ENCODE results near the gene ATF3.

The ATF3 gene

DNA sequence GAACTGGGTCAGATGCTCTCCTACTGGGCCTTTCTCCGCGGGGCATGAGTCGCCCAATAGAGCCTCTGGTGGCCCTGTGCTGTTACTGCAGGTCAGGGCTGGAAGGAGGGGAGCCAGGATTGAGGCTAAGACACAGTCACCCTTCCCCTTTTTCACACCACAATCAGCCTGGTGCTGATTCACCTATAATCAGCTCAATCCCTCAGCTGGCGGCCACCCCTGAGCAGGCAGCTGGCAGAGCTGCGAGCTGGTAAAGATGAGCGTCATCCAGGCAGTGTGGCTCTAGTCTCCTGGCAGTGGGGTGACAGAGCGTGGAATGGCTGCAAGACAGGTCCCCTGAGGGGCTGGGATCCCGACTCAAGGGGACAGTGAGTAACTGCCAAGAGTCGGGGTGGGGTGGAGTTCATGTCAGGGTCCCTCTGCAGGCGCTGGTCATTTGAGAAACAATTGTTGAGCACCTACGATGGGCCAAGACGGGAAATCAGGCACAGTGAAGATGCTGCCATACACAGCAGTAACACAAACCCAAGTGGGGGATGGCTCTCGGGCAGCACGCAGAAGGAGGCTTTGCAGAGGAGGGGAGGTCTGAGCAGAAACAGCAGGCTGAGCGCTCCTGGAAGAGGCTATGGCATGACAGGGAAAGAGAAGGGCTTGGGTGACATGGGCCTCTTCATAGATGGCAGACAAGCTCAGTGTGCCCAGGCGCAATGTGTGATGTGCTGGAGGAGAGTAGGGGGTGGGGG, 21.8 kb downstream of the ATF3 start:
- Histone ChIP-seq H3K4me1 (ENCODE audit: insufficient read depth, low read length, severe bottlenecking) (no peaks in the 10 kb centered on the region), H3K4me2 (ENCODE audit: low read length) (no peak overlapping the region), H3K27me3 (ENCODE audit: insufficient read depth, low read length) (no peaks in the 10 kb centered on the region; the same call in 1 of the 2 replicates), H3K27ac (ENCODE audit: low read depth, low read length, poor library complexity, severe bottlenecking) (no peak overlapping the region), H3K9ac (ENCODE audit: low read length) (no peak overlapping the region), H4K20me1 (ENCODE audit: insufficient read depth, low read length) (no peaks in the 10 kb centered on the region), H2AFZ (ENCODE audit: low read length) (no peak overlapping the region), H3K9me3 (ENCODE audit: low read length) (no peaks in the 10 kb centered on the region), H3K79me2 (ENCODE audit: insufficient read depth, low read length) (no peaks in the 10 kb centered on the region), H3F3A (ENCODE audit: insufficient read depth, low read length) (no peaks in the 10 kb centered on the region), H3K4me3 (ENCODE audit: low read depth, low read length, poor library complexity, severe bottlenecking) (no peak overlapping the region), H3K9me2 (ENCODE audit: low read depth, low read length) (no peaks in the 10 kb centered on the region), H3K36me3 (ENCODE audit: insufficient read depth, low read length) (no peaks in the 10 kb centered on the region)
- TF ChIP-seq, protein P1, sequence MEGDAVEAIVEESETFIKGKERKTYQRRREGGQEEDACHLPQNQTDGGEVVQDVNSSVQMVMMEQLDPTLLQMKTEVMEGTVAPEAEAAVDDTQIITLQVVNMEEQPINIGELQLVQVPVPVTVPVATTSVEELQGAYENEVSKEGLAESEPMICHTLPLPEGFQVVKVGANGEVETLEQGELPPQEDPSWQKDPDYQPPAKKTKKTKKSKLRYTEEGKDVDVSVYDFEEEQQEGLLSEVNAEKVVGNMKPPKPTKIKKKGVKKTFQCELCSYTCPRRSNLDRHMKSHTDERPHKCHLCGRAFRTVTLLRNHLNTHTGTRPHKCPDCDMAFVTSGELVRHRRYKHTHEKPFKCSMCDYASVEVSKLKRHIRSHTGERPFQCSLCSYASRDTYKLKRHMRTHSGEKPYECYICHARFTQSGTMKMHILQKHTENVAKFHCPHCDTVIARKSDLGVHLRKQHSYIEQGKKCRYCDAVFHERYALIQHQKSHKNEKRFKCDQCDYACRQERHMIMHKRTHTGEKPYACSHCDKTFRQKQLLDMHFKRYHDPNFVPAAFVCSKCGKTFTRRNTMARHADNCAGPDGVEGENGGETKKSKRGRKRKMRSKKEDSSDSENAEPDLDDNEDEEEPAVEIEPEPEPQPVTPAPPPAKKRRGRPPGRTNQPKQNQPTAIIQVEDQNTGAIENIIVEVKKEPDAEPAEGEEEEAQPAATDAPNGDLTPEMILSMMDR (IDR thresholded peaks at IDR 0.05; ENCODE audit: low read length) = peak; percentile 76
- no peak for TF ChIP-seq EZH2 (IDR thresholded peaks at IDR 0.05; ENCODE audit: borderline replicate concordance, low read length)

GRCh38 chr1:212633161-212633560, 24.6 kb downstream of the ATF3 start:
- Histone ChIP-seq H3K9me3 (ENCODE audit: low read length) (no peaks in the 10 kb centered on the region), H3K27me3 (ENCODE audit: insufficient read depth, low read length) (no peaks in the 10 kb centered on the region; the same call in 1 of the 2 replicates), H3K4me3 (ENCODE audit: low read depth, low read length, poor library complexity, severe bottlenecking) (no peak overlapping the region), H3K79me2 (ENCODE audit: insufficient read depth, low read length) (no peaks in the 10 kb centered on the region), H3F3A (ENCODE audit: insufficient read depth, low read length) (no peaks in the 10 kb centered on the region), H4K20me1 (ENCODE audit: insufficient read depth, low read length) (no peaks in the 10 kb centered on the region), H3K36me3 (ENCODE audit: insufficient read depth, low read length) (no peaks in the 10 kb centered on the region), H3K9me2 (ENCODE audit: low read depth, low read length) (no peaks in the 10 kb centered on the region), H3K4me2 (ENCODE audit: low read length) (no peak overlapping the region), H3K4me1 (ENCODE audit: insufficient read depth, low read length, severe bottlenecking) (no peaks in the 10 kb centered on the region), H2AFZ (ENCODE audit: low read length) (no peak overlapping the region), H3K9ac (ENCODE audit: low read length) (no peak overlapping the region), H3K27ac (ENCODE audit: low read depth, low read length, poor library complexity, severe bottlenecking) (no peak overlapping the region)
- no peak for TF ChIP-seq EZH2 (IDR thresholded peaks at IDR 0.05; ENCODE audit: borderline replicate concordance, low read length)
- TF ChIP-seq, protein P1 (IDR thresholded peaks at IDR 0.05; ENCODE audit: low read length) = no peak

DNA sequence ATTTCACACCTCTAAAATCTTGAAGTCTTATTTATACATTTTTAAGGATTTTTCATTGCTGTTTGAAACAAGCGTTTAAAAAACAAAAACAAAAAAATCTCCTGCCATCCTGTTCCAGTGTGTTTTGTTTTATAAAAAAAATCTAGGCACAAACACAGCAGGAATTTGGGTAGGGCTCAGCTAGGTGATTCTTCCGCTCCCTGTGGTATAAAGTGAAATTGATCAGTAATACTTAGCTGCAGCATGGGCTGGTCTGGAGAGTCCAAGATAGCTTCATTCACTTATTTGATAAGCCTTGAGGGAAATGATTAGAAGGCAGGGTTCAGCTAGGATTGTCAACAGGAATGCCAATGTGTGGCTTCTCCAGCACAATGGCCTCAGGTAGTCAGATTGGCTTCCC, 25.7 kb downstream of the ATF3 start:
- Histone ChIP-seq H3K36me3 (ENCODE audit: insufficient read depth, low read length) (no peaks in the 10 kb centered on the region), H3K27me3 (ENCODE audit: insufficient read depth, low read length) (peaks cover 3% of the 10 kb centered on the region; the same call in 1 of the 2 replicates), H3F3A (ENCODE audit: insufficient read depth, low read length) (no peaks in the 10 kb centered on the region), H3K4me1 (ENCODE audit: insufficient read depth, low read length, severe bottlenecking) (no peaks in the 10 kb centered on the region), H3K27ac (ENCODE audit: low read depth, low read length, poor library complexity, severe bottlenecking) (no peak overlapping the region), H3K9ac (ENCODE audit: low read length) (no peak overlapping the region), H4K20me1 (ENCODE audit: insufficient read depth, low read length) (no peaks in the 10 kb centered on the region), H3K4me3 (ENCODE audit: low read depth, low read length, poor library complexity, severe bottlenecking) (no peak overlapping the region), H3K9me2 (ENCODE audit: low read depth, low read length) (no peaks in the 10 kb centered on the region), H3K79me2 (ENCODE audit: insufficient read depth, low read length) (no peaks in the 10 kb centered on the region), H3K9me3 (ENCODE audit: low read length) (no peaks in the 10 kb centered on the region), H3K4me2 (ENCODE audit: low read length) (no peak overlapping the region), H2AFZ (ENCODE audit: low read length) (no peak overlapping the region)
- TF ChIP-seq, protein P1 (IDR thresholded peaks at IDR 0.05; ENCODE audit: low read length) = no peak
- TF ChIP-seq EZH2 (IDR thresholded peaks at IDR 0.05; ENCODE audit: borderline replicate concordance, low read length) = no peak

Measured in OCI-LY1 (cell line).